ENCODE results near the gene ZBTB16. TPM values are rescaled to one million over a fixed set of nuclear protein-coding genes. Genes with fewer than 3 reads are reported as not detected.
A peak's percentile ranks its signal among the peaks of the same experiment; 100 is the strongest.

The ZBTB16 gene
- total RNA-seq, 1 experiment from 2014 or later = not detected

- no peak for DNase-seq (ENCODE audit: low read depth)
Measured at GRCh38 chr11:114153224-114153623, 93.7 kb downstream of the ZBTB16 start.

GRCh38 chr11:114154271-114155047 lies 94.9 kb downstream of the ZBTB16 start:
- no peak for DNase-seq (ENCODE audit: low read depth)

- DNase-seq (ENCODE audit: low read depth) = no peak
Measured at GRCh38 chr11:114155116-114155515, 95.6 kb downstream of the ZBTB16 start.

GRCh38 chr11:114156131-114156581 lies 96.6 kb downstream of the ZBTB16 start:
- DNase-seq (ENCODE audit: low read depth) = no peak

- DNase-seq (ENCODE audit: low read depth) = no peak
Measured at GRCh38 chr11:114156782-114157181, 97.3 kb downstream of the ZBTB16 start.

- DNase-seq (ENCODE audit: low read depth) = no peak
Measured at GRCh38 chr11:114157476-114158050, 98.1 kb downstream of the ZBTB16 start.

GRCh38 chr11:114158421-114158820 lies 98.9 kb downstream of the ZBTB16 start:
- no peak for DNase-seq (ENCODE audit: low read depth)

- DNase-seq (ENCODE audit: low read depth) = no peak
Measured at GRCh38 chr11:114158886-114159285, 99.4 kb downstream of the ZBTB16 start.

GRCh38 chr11:114159320-114159719 lies 99.8 kb downstream of the ZBTB16 start:
- no peak for DNase-seq (ENCODE audit: low read depth)

- peak; percentile 97 for DNase-seq (ENCODE audit: low read depth)
Measured at GRCh38 chr11:114159802-114160632, 100.5 kb downstream of the ZBTB16 start.

GRCh38 chr11:114160894-114161293 lies 101.4 kb downstream of the ZBTB16 start:
- DNase-seq (ENCODE audit: low read depth) = peak; percentile 17

GRCh38 chr11:114161486-114162250 lies 102.2 kb downstream of the ZBTB16 start:
- no peak for DNase-seq (ENCODE audit: low read depth)

GRCh38 chr11:114162719-114163123 lies 103.2 kb downstream of the ZBTB16 start:
- peak; percentile 84 for DNase-seq (ENCODE audit: low read depth)

GRCh38 chr11:114163229-114163631 lies 103.7 kb downstream of the ZBTB16 start:
- peak; percentile 33 for DNase-seq (ENCODE audit: low read depth)

GRCh38 chr11:114163830-114164401 lies 104.4 kb downstream of the ZBTB16 start:
- no peak for DNase-seq (ENCODE audit: low read depth)

- DNase-seq (ENCODE audit: low read depth) = no peak
Measured at GRCh38 chr11:114164546-114164945, 105.0 kb downstream of the ZBTB16 start.

GRCh38 chr11:114165326-114166230 lies 106.1 kb downstream of the ZBTB16 start:
- no peak for DNase-seq (ENCODE audit: low read depth)

- DNase-seq (ENCODE audit: low read depth) = no peak
Measured at GRCh38 chr11:114166362-114166761, 106.9 kb downstream of the ZBTB16 start.

- DNase-seq (ENCODE audit: low read depth) = peak; percentile 64
Measured at GRCh38 chr11:114166897-114167323, 107.4 kb downstream of the ZBTB16 start.

GRCh38 chr11:114167355-114167754 lies 107.8 kb downstream of the ZBTB16 start:
- DNase-seq (ENCODE audit: low read depth) = no peak
